SK-N-SH treated with all-trans-retinoic acid at 6 μM for 48 hours (cell line): ENCODE data around the gene NUP210L.

Experiments
- ATAC-seq: fragments of 200-7000 bp; cut with Tn5 transposase; 3 replicates; pipeline ENCODE4 v1.9.1; 2020; ENCODE audit warnings: mild to moderate bottlenecking, moderate library complexity
- ARNTL ChIP-seq: fragments of 450-650 bp; formaldehyde crosslinking; IDR thresholded peaks from 2 replicates; pipeline ENCODE4 v1.5.0; 2020; ENCODE audit warnings: low read depth, mild to moderate bottlenecking, moderate library complexity, borderline replicate concordance
- BACH2 ChIP-seq: fragments of 250-450 bp; sonication (Bioruptor Pico); IDR thresholded peaks from 2 replicates; pipeline ENCODE4 v1.9.0; 2021; ENCODE audit warnings: mild to moderate bottlenecking, borderline replicate concordance
- CSDC2 ChIP-seq: fragments of 250-450 bp; sonication (Bioruptor Pico); IDR thresholded peaks from 2 replicates; pipeline ENCODE4 v1.5.0; 2020; ENCODE audit warnings: mild to moderate bottlenecking, moderate library complexity
- CSRNP3 ChIP-seq: fragments of 250-450 bp; sonication (Bioruptor Pico); IDR thresholded peaks from 2 replicates; pipeline ENCODE4 v1.5.1; 2021; ENCODE audit warnings: mild to moderate bottlenecking, moderate library complexity
- ESRRG ChIP-seq: fragments of 250-450 bp; sonication (Bioruptor Pico); IDR thresholded peaks from 2 replicates; pipeline ENCODE4 v1.6.1; 2021; ENCODE audit warnings: mild to moderate bottlenecking
- GLIS3 ChIP-seq: fragments of 250-450 bp; sonication (Bioruptor Pico); IDR thresholded peaks from 2 replicates; pipeline ENCODE4 v1.5.0; 2020; ENCODE audit warnings: mild to moderate bottlenecking, moderate library complexity
- ISL1 ChIP-seq: fragments of 250-450 bp; sonication (Bioruptor Pico); IDR thresholded peaks from 2 replicates; pipeline ENCODE4 v2.1.2; 2022; ENCODE audit warnings: mild to moderate bottlenecking, moderate library complexity
- OSR1 ChIP-seq: fragments of 250-450 bp; sonication (Bioruptor Pico); IDR thresholded peaks from 2 replicates; pipeline ENCODE4 v1.8.0; 2022; ENCODE audit warnings: moderate library complexity, mild to moderate bottlenecking, inconsistent platforms
- PATZ1 ChIP-seq: fragments of 250-450 bp; sonication (Bioruptor Pico); IDR thresholded peaks from 2 replicates; pipeline ENCODE4 v1.8.0; 2020; ENCODE audit warnings: mild to moderate bottlenecking, moderate library complexity, borderline replicate concordance
- POU6F1 ChIP-seq: fragments of 250-450 bp; sonication (Bioruptor Pico); IDR thresholded peaks from 2 replicates; pipeline ENCODE4 v1.8.0; 2021; ENCODE audit warnings: low read depth, mild to moderate bottlenecking, moderate library complexity, borderline replicate concordance
- PPARA ChIP-seq: fragments of 250-450 bp; sonication (Bioruptor Pico); IDR thresholded peaks from 2 replicates; pipeline ENCODE4 v1.5.0; 2020; ENCODE audit warnings: mild to moderate bottlenecking, borderline replicate concordance
- RARB ChIP-seq: fragments of 250-450 bp; sonication (Bioruptor Pico); IDR thresholded peaks from 2 replicates; pipeline ENCODE4 v1.8.0; 2021; ENCODE audit warnings: mild to moderate bottlenecking, moderate library complexity
- SNAI2 ChIP-seq: fragments of 250-450 bp; sonication (Bioruptor Pico); IDR thresholded peaks from 2 replicates; pipeline ENCODE4 v1.5.0; 2020; ENCODE audit warnings: mild to moderate bottlenecking, moderate library complexity
- TCF4 ChIP-seq: fragments of 250-450 bp; sonication (Bioruptor Pico); IDR thresholded peaks from 2 replicates; pipeline ENCODE4 v1.8.0; 2021; ENCODE audit warnings: mild to moderate bottlenecking, moderate library complexity, borderline replicate concordance
- TOX ChIP-seq: fragments of 250-450 bp; sonication (Bioruptor Pico); IDR thresholded peaks from 2 replicates; pipeline ENCODE4 v1.8.0; 2021; ENCODE audit warnings: mild to moderate bottlenecking, moderate library complexity, borderline replicate concordance
- TSHZ2 ChIP-seq: fragments of 250-450 bp; sonication (Bioruptor Pico); IDR thresholded peaks from 2 replicates; pipeline ENCODE4 v1.5.0; 2020; ENCODE audit warnings: mild to moderate bottlenecking, moderate library complexity
- ZC3H10 ChIP-seq: fragments of 250-450 bp; sonication (Bioruptor Pico); IDR thresholded peaks from 2 replicates; pipeline ENCODE4 v1.5.1; 2021; ENCODE audit warnings: mild to moderate bottlenecking, moderate library complexity
- ZFP3 ChIP-seq: fragments of 250-450 bp; sonication (Bioruptor Pico); IDR thresholded peaks from 2 replicates; pipeline ENCODE4 v1.5.0; 2020; ENCODE audit warnings: mild to moderate bottlenecking, moderate library complexity
- ZFP30 ChIP-seq: fragments of 450-650 bp; formaldehyde crosslinking; IDR thresholded peaks from 2 replicates; pipeline ENCODE4 v1.5.0; 2022; ENCODE audit warnings: mild to moderate bottlenecking, moderate library complexity
- ZNF565 ChIP-seq: fragments of 450-650 bp; formaldehyde crosslinking; conservative IDR thresholded peaks from 2 replicates; pipeline ENCODE4 v1.5.0; 2020; ENCODE audit warnings: low read depth, mild to moderate bottlenecking, moderate library complexity
- ZNF70 ChIP-seq: fragments of 450-650 bp; formaldehyde crosslinking; IDR thresholded peaks from 2 replicates; pipeline ENCODE4 v1.5.0; 2020; ENCODE audit warnings: mild to moderate bottlenecking, moderate library complexity
- ZNF8 ChIP-seq: fragments of 450-650 bp; formaldehyde crosslinking; IDR thresholded peaks from 2 replicates; pipeline ENCODE4 v1.5.0; 2020; ENCODE audit warnings: mild to moderate bottlenecking, moderate library complexity

Gene NUP210L

GRCh38 chr1:154154534-154155191, at the start of gene NUP210L:
NUP210L (minus strand) TSS chr1:154155073.
- ATAC-seq = peak; percentile 45
- TF ChIP-seq POU6F1 (CRISPR knock-in tag) (no peak), PATZ1 (CRISPR knock-in tag) (no peak), GLIS3 (CRISPR knock-in tag) (no peak), SNAI2 (CRISPR knock-in tag) (no peak), ZFP30 (CRISPR knock-in tag) (no peak), TCF4 (CRISPR knock-in tag) (no peak), ZC3H10 (CRISPR knock-in tag) (no peak), ARNTL (CRISPR knock-in tag) (no peak), OSR1 (no peak), ZNF70 (CRISPR knock-in tag) (no peak), PPARA (CRISPR knock-in tag) (no peak), ISL1 (CRISPR knock-in tag) (no peak), TOX (CRISPR knock-in tag) (no peak), ZFP3 (CRISPR knock-in tag) (no peak)

- ATAC-seq = peak; percentile 76
- TF ChIP-seq ZNF8 (CRISPR knock-in tag) = no peak
- TF ChIP-seq OSR1 = no peak
- no peak for TF ChIP-seq ISL1 (CRISPR knock-in tag)
- no peak for TF ChIP-seq TSHZ2 (CRISPR knock-in tag)
- no peak for TF ChIP-seq GLIS3 (CRISPR knock-in tag)
- no peak for TF ChIP-seq TCF4 (CRISPR knock-in tag)
- no peak for TF ChIP-seq BACH2
- no peak for TF ChIP-seq ZNF565 (CRISPR knock-in tag)
- TF ChIP-seq CSDC2 = no peak
- TF ChIP-seq ZFP30 (CRISPR knock-in tag) = no peak
- TF ChIP-seq SNAI2 (CRISPR knock-in tag) = no peak
- TF ChIP-seq ZC3H10 (CRISPR knock-in tag) = no peak
- no peak for TF ChIP-seq CSRNP3 (CRISPR knock-in tag)
- TF ChIP-seq PPARA (CRISPR knock-in tag) = no peak
- no peak for TF ChIP-seq TOX (CRISPR knock-in tag)
- TF ChIP-seq RARB (CRISPR knock-in tag) = no peak
- no peak for TF ChIP-seq ZNF70 (CRISPR knock-in tag)
- TF ChIP-seq PATZ1 (CRISPR knock-in tag) = no peak
- TF ChIP-seq ESRRG = no peak
These were observed 44.6 kb upstream of the NUP210L start for GRCh38 chr1:154199563-154199879.
